Sigmoid colon (tissue), 7 donors: ENCODE measurements around the gene LENG9. TPM values are rescaled to one million over a fixed set of nuclear protein-coding genes. Genes with fewer than 3 reads are reported as not detected.
A peak's percentile ranks its signal among the peaks of the same experiment; 100 is the strongest.

Source experiments
- DNase-seq: peaks from one replicate; pipeline ENCODE4 v3.0.0-alpha.2; 2019
- H3K27ac ChIP-seq, 4 donors: fragments of 200-600 bp; sonication (generic); one replicate each; pipeline ENCODE4 v1.5.1; 2016 to 2019; ENCODE audit warnings: mild to moderate bottlenecking in 1 of 4
- H3K27me3 ChIP-seq, 3 donors: fragments of 200-600 bp; sonication (generic); one replicate each; pipeline ENCODE4 v1.5.1; 2019; ENCODE audit warnings: mild to moderate bottlenecking in 1 of 3
- H3K36me3 ChIP-seq, 4 donors: fragments of 200-600 bp; sonication (generic); one replicate each; pipeline ENCODE4 v1.5.1; 2016 to 2019
- H3K4me1 ChIP-seq, 4 donors: fragments of 200-600 bp; sonication (generic); one replicate each; pipeline ENCODE4 v1.5.1; 2017 to 2019
- H3K4me3 ChIP-seq, 4 donors: fragments of 200-600 bp; sonication (generic); one replicate each; pipeline ENCODE4 v1.5.1; 2017 to 2019; ENCODE audit warnings: mild to moderate bottlenecking in 2 of 4, moderate library complexity in 1 of 4
- H3K9me3 ChIP-seq, 4 donors: fragments of 200-600 bp in 3 of 4; sonication (generic) in 3 of 4; one replicate each; pipeline versions ENCODE4 v1.5.1 to v1.6.1; 2013 to 2019
- EP300 ChIP-seq, 4 donors: sonication (generic); formaldehyde crosslinking; IDR thresholded peaks; one replicate each; pipeline ENCODE4 v1.6.1; 2017; ENCODE audit warnings: antibody characterized with exemption in 4 of 4
- POLR2A ChIP-seq, 2 donors: fragments of 450-650 bp; IDR thresholded peaks; one replicate each; pipeline ENCODE4 v1.6.1; 2016; ENCODE audit warnings: antibody characterized with exemption in 2 of 2, mild to moderate bottlenecking in 2 of 2, moderate library complexity in 2 of 2
- POLR2AphosphoS5 ChIP-seq, 4 donors: sonication (generic); formaldehyde crosslinking; IDR thresholded peaks; one replicate each; pipeline ENCODE4 v1.6.1; 2017; ENCODE audit warnings: antibody characterized with exemption in 4 of 4
- WGBS, 2 donors: extraction: QIAGEN DNeasy Blood & Tissue Kit; methylation state at CpG; one replicate each; pipeline ENCODE4 v1.1.7; 2013; 5-methylcytosine and 5-hydroxymethylcytosine counted together
- intact Hi-C: fragments of 100-400 bp; cut with DNase I; formaldehyde crosslinking; loops from one replicate; pipeline ENCODE4 v1.15.1; 2023
- polyA plus RNA-seq, 3 donors: library from polyadenylated mRNA; stranded (reverse); fragments of 200-250 nt; gene quantifications; one replicate each; pipeline ENCODE4 v1.2.3, GENCODE V29; 2013
- total RNA-seq, 4 donors: library from RNA; depleted of rRNA; stranded (reverse); fragments of >200 nt; gene quantifications; one replicate each; pipeline ENCODE4 v1.1.0, GENCODE V29; 2016
- TF ChIP-seq, protein P1 (sequence below), 4 experiments: fragments of 450-650 bp in 3 of 4; fragments of 200-600 bp in 1 of 4; IDR thresholded peaks; one replicate each; pipeline ENCODE4 v1.5.1; 2016 to 2019; ENCODE audit warnings: antibody characterized with exemption in 4 of 4, mild to moderate bottlenecking in 3 of 4, moderate library complexity in 2 of 4
- donor health status: healthy with polysubstance abuse.
- donor health status: Bipolar disorder and iron deficiency.
- donor health status: healthy.

The LENG9 gene
- total and polyA plus RNA-seq, 7 donors: 2.5 to 14.8 (median 7.8) TPM

DNA sequence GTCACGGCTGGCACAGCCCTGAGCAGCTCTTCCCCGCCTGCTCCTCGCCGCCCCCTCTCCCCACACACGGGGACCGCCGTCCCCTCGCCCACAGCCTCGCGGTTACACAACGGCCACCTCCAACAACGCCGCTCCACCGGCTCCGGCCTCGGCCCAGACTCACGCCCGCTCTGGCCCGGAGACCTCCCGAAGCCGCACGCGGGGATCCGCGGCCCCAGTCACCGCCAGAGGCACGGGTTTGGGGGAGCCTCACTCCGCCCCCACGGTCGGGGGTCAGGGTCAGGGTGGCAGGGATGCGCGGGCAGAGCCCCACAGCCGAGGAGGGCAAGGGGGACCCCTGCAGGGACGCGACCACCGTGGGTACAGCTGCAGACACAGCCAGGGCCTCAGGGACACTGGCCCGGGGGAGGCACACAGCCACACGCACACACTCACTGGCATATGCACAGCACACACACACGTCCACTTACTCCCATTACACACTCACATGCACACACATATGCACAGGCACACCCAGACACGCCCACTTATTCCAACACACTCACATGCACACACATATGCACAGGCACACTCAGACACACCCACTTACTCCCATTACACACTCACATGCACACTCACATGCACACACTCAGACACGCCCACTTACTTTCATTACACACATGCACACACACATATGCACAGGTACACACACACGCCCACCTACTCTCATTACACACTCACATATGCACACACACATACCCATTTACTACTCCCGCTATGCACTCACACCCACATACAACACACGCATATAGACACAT lies 46.7 kb downstream of the LENG9 start:
- no peaks in the 10 kb centered on the region for H3K36me3 ChIP-seq
- DNase-seq: no peak
- TF ChIP-seq EP300 (IDR thresholded peaks at IDR 0.05) (no peak), POLR2AphosphoS5 (IDR thresholded peaks at IDR 0.05) (no peak)
- TF ChIP-seq, protein P1, sequence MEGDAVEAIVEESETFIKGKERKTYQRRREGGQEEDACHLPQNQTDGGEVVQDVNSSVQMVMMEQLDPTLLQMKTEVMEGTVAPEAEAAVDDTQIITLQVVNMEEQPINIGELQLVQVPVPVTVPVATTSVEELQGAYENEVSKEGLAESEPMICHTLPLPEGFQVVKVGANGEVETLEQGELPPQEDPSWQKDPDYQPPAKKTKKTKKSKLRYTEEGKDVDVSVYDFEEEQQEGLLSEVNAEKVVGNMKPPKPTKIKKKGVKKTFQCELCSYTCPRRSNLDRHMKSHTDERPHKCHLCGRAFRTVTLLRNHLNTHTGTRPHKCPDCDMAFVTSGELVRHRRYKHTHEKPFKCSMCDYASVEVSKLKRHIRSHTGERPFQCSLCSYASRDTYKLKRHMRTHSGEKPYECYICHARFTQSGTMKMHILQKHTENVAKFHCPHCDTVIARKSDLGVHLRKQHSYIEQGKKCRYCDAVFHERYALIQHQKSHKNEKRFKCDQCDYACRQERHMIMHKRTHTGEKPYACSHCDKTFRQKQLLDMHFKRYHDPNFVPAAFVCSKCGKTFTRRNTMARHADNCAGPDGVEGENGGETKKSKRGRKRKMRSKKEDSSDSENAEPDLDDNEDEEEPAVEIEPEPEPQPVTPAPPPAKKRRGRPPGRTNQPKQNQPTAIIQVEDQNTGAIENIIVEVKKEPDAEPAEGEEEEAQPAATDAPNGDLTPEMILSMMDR (IDR thresholded peaks at IDR 0.05): no peak
- 46 to 50% methylated on average over 44 of the region's 44 CpGs for WGBS, 2 donors
- H3K9me3 ChIP-seq: no peaks in the 10 kb centered on the region
- H3K4me3 ChIP-seq: peak overlapping the region in 3 of 4 donors; percentile 36 to 39 (median 38)
- peaks cover 41 to 89% (median 61%) of the 10 kb centered on the region in 3 donors for H3K27me3 ChIP-seq
- H3K27ac ChIP-seq: peak overlapping the region in 1 of 4 donors; percentile 6
- peaks cover 0 to 25% (median 5%) of the 10 kb centered on the region in 4 donors for H3K4me1 ChIP-seq
- intact Hi-C loops: no loop called here

DNA sequence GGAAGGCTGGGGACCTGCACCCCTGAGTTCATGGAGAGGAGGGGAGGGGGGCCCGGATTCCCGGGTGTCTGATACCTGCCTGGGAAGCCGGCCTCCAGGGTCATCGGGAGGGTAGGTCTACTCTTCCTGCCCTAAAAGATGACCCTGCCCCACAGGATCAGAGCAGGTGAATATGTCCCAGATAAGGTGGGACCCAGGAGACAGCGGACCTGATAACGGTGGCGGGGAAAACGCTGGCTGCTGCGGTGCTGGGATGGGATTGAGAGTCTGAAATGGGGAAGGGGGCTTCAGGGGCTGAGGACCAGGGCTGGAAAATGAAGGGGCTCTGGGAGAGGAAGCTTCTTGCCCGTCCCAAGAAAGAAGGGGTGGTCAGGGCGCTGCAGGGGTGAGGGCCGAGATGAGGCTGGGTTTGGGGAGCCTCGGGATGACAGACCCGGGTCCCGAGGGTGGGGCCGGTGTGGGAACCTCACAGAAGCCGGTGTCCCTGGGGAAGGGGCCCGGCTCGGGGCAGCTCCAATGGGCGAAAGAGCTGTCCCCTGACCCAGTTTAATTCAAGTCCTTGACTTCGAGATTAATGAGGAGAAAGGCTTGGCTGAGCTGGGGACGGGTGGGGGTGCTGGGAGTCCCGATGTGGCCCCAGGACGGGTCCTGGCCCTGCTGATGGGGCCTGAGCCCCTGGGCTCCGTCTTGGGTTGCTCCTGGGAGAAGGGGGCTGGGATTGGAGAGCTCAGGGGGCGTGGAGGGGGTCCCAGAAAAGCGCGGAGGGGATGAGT lies 47.5 kb downstream of the LENG9 start:
- H3K4me3 ChIP-seq: peak overlapping the region in 3 of 4 donors; percentile 36 to 39 (median 38)
- no peaks in the 10 kb centered on the region for H3K36me3 ChIP-seq
- WGBS, 2 donors: 8 to 10% methylated on average over 28 of the region's 28 CpGs
- TF ChIP-seq EP300 (IDR thresholded peaks at IDR 0.05): no peak
- TF ChIP-seq, protein P1 (IDR thresholded peaks at IDR 0.05): no peak
- no peak for TF ChIP-seq POLR2A (IDR thresholded peaks at IDR 0.05)
- no peak for TF ChIP-seq POLR2AphosphoS5 (IDR thresholded peaks at IDR 0.05)
- DNase-seq: no peak
- no peaks in the 10 kb centered on the region for H3K9me3 ChIP-seq
- peaks cover 0 to 24% (median 5%) of the 10 kb centered on the region in 4 donors for H3K4me1 ChIP-seq
- H3K27me3 ChIP-seq: peaks cover 41 to 87% (median 52%) of the 10 kb centered on the region in 3 donors
- intact Hi-C loops: no loop called here
- peak overlapping the region in 1 of 4 donors; percentile 49 for H3K27ac ChIP-seq

DNA sequence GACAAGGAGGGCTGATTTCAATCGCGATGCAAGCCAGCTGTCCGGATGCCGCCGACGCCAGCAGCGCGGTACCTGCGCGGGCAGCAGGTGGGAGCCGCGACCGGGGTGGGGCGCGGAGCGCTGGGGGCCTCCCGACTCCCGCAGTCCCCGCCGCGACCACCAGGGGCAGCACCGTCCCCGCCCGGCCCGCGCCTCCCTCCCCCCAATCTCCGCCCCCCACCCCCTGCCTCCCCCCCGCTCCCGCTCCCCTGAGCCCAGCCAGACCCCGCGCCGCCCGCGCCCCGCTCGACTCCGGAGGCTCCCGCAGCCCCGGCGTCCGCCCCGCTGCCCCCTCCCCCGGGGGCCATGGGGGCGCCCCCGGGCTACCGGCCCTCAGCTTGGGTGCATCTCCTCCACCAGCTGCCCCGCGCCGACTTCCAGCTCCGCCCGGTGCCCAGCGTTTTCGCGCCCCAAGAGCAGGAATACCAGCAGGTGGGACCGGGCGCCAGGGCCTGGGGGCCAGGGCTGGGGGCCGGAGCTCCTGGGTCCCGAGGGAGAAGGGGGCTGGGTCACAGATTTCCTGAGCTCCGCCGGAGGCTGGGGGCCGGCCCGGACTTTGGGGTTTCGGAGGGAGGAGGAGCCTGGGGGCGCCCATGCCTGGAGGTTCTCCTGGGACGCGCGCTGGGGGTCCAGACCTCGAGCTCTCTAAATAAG lies 48.2 kb downstream of the LENG9 start, which contains the start of gene TTYH1:
Gene TTYH1, plus strand, starts transcription at position 257 of the 693 bp plus-strand sequence. Its CDS starts 89 bp downstream, at position 346.
- Histone ChIP-seq H3K4me3 (peak within 1 kb of the TSS in 3 of 4 donors; percentile 36 to 39 (median 38)), H3K9me3 (no peaks in the 10 kb centered on the region), H3K36me3 (no peaks in the 10 kb centered on the region), H3K27ac (peak within 1 kb of the TSS in 3 of 4 donors; percentile 18 to 49 (median 38)), H3K4me1 (peaks cover 0 to 17% (median 1%) of the 10 kb centered on the region in 4 donors), H3K27me3 (peaks cover 37 to 85% (median 45%) of the 10 kb centered on the region in 3 donors)
- DNase-seq: no peak
- TF ChIP-seq EP300 (IDR thresholded peaks at IDR 0.05) (no peak), POLR2A (IDR thresholded peaks at IDR 0.05) (no peak), POLR2AphosphoS5 (IDR thresholded peaks at IDR 0.05) (no peak)
- TF ChIP-seq, protein P1 (IDR thresholded peaks at IDR 0.05): no peak
- WGBS, 2 donors: 2 to 12% methylated on average over 67 to 68 of the region's 68 CpGs
- intact Hi-C loops: no loop called here

DNA sequence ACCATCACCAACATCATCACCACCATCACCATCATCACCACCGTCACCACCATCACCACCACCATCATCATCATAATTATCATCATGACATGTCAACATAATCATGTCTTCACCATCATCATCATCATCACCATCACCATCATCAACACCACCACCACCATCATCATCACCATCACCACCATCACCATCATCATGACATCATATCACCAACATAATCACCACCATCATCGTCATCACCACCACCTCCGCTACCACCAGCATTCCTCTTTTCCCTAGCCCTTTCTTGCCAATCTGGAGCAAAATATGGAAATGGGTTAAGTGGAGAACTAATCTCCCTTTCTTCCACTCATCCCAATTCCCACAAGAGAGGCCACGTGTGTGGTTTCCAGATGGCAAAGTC lies 49.4 kb downstream of the LENG9 start:
- Histone ChIP-seq H3K4me3 (no peak overlapping the region), H3K36me3 (no peaks in the 10 kb centered on the region), H3K27me3 (peaks cover 31 to 73% (median 33%) of the 10 kb centered on the region in 3 donors), H3K27ac (no peak overlapping the region), H3K9me3 (no peaks in the 10 kb centered on the region), H3K4me1 (peaks cover 0 to 16% (median 0%) of the 10 kb centered on the region in 4 donors)
- DNase-seq: no peak
- TF ChIP-seq, protein P1 (IDR thresholded peaks at IDR 0.05): no peak
- TF ChIP-seq POLR2A (IDR thresholded peaks at IDR 0.05) (no peak), POLR2AphosphoS5 (IDR thresholded peaks at IDR 0.05) (no peak), EP300 (IDR thresholded peaks at IDR 0.05) (no peak)
- 88 to 91% methylated on average over 4 of the region's 4 CpGs for WGBS, 2 donors
- intact Hi-C loops: no loop called here
